NCI-H774 (cell line): ENCODE measurements around the gene ZNF396.

Source experiments
- DNase-seq: peaks from one replicate; lab custom pipeline; 2025; lab: John Stamatoyannopoulos, UW

ZNF396 gene

GRCh38 chr18:35383136-35383535, 6.0 kb upstream of the ZNF396 start:
- no peak for DNase-seq

- DNase-seq: no peak
These were observed 2.3 kb upstream of the ZNF396 start for GRCh38 chr18:35379421-35379820.

GRCh38 chr18:35378574-35378896, 1.4 kb upstream of the ZNF396 start:
- DNase-seq: no peak

GRCh38 chr18:35377875-35378573, 887 bp upstream of the ZNF396 start:
- DNase-seq: no peak

GRCh38 chr18:35376393-35376741, 770 bp downstream of the ZNF396 start:
- DNase-seq: no peak

GRCh38 chr18:35374708-35375107, 2.4 kb downstream of the ZNF396 start:
- DNase-seq: no peak

- no peak for DNase-seq
These were observed 5.5 kb downstream of the ZNF396 start for GRCh38 chr18:35371412-35372195.

GRCh38 chr18:35369126-35369525, 8.0 kb downstream of the ZNF396 start:
- DNase-seq: no peak

GRCh38 chr18:35368595-35368994, 8.5 kb downstream of the ZNF396 start:
- no peak for DNase-seq

- no peak for DNase-seq
These were observed 14.6 kb downstream of the ZNF396 start for GRCh38 chr18:35362531-35362930.

GRCh38 chr18:35361570-35362321, 15.4 kb downstream of the ZNF396 start:
- no peak for DNase-seq

- peak; percentile 45 for DNase-seq
These were observed 22.0 kb downstream of the ZNF396 start for GRCh38 chr18:35355140-35355618.

- DNase-seq: no peak
These were observed 24.4 kb downstream of the ZNF396 start for GRCh38 chr18:35352778-35353177.

- DNase-seq: no peak
These were observed 24.9 kb downstream of the ZNF396 start for GRCh38 chr18:35352283-35352682.

- no peak for DNase-seq
These were observed 29.1 kb downstream of the ZNF396 start for GRCh38 chr18:35348001-35348400.

GRCh38 chr18:35345950-35346349, 31.2 kb downstream of the ZNF396 start:
- DNase-seq: no peak

GRCh38 chr18:35345460-35345921, 31.6 kb downstream of the ZNF396 start:
- DNase-seq: peak; percentile 84

- DNase-seq: peak; percentile 84
These were observed 32.2 kb downstream of the ZNF396 start for GRCh38 chr18:35344736-35345459.

- peak; percentile 94 for DNase-seq
These were observed 33.0 kb downstream of the ZNF396 start, which contains the start of gene ZNF24 for GRCh38 chr18:35343936-35344735. Gene ZNF24, minus strand, starts transcription at chr18:35344420. Its CDS starts 3,770 bp downstream, at chr18:35340650.

GRCh38 chr18:35343488-35343935, 33.6 kb downstream of the ZNF396 start:
- no peak for DNase-seq

GRCh38 chr18:35337286-35337685, 39.9 kb downstream of the ZNF396 start:
- no peak for DNase-seq
